GM21529 (cell line): ENCODE results near the gene TMEM106C.

Experiments used
- ATAC-seq: cut with Tn5 transposase; IDR thresholded peaks from one replicate; pipeline ENCODE4 v1.9.1; 2021; ENCODE audit not compliant: unreplicated experiment

TMEM106C gene

GRCh38 chr12:47979166-47979565 lies 15.8 kb downstream of the TMEM106C start:
- ATAC-seq = no peak

GRCh38 chr12:47979686-47980085 lies 16.3 kb downstream of the TMEM106C start:
- no peak for ATAC-seq

- ATAC-seq = no peak
Observed at GRCh38 chr12:47980197-47980596, 16.8 kb downstream of the TMEM106C start.

- ATAC-seq = no peak
Observed at GRCh38 chr12:47980779-47981495, 17.5 kb downstream of the TMEM106C start.

- no peak for ATAC-seq
Observed at GRCh38 chr12:47981496-47982260, 18.3 kb downstream of the TMEM106C start.

GRCh38 chr12:47982311-47982710 lies 18.9 kb downstream of the TMEM106C start:
- no peak for ATAC-seq

GRCh38 chr12:47982770-47983169 lies 19.4 kb downstream of the TMEM106C start:
- ATAC-seq = no peak

- ATAC-seq = no peak
Observed at GRCh38 chr12:47983541-47984115, 20.2 kb downstream of the TMEM106C start.

- no peak for ATAC-seq
Observed at GRCh38 chr12:47984331-47984801, 21.0 kb downstream of the TMEM106C start.

- ATAC-seq = no peak
Observed at GRCh38 chr12:47985596-47986290, 22.3 kb downstream of the TMEM106C start.

GRCh38 chr12:47986291-47986660 lies 22.9 kb downstream of the TMEM106C start:
- ATAC-seq = no peak

GRCh38 chr12:47986832-47987231 lies 23.4 kb downstream of the TMEM106C start:
- ATAC-seq = no peak

GRCh38 chr12:47987411-47988072 lies 24.1 kb downstream of the TMEM106C start:
- ATAC-seq = no peak

- no peak for ATAC-seq
Observed at GRCh38 chr12:47988073-47989022, 25.0 kb downstream of the TMEM106C start.

- no peak for ATAC-seq
Observed at GRCh38 chr12:47989023-47989417, 25.6 kb downstream of the TMEM106C start.

- no peak for ATAC-seq
Observed at GRCh38 chr12:47989666-47990065, 26.3 kb downstream of the TMEM106C start.

- ATAC-seq = peak; percentile 92
Observed at GRCh38 chr12:47990351-47991105, 27.1 kb downstream of the TMEM106C start.

- no peak for ATAC-seq
Observed at GRCh38 chr12:47991106-47992061, 28.0 kb downstream of the TMEM106C start.
